ENCODE data around the gene IRAK1.

DNA sequence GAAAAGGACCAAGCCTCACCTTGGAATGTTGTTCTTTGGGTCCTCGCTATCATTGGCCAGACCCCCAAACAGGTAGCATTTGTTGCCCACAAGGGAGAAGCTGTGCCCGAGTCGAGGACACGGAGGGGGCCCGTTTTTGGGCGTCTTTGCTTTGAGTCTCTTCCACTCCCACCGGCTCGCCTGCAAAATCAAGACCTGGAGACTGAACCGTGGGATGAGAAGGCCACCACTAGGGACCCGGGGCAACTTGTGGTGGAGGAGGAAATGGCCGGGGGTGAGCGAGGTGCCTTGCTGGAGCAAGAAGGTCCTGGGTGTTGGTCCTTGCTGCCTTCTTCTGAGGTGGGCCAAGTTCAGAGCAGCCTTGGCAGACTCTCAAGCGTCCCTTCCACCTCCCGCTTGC lies 55.6 kb downstream of the IRAK1 start:
- TF ChIP-seq, protein P1, sequence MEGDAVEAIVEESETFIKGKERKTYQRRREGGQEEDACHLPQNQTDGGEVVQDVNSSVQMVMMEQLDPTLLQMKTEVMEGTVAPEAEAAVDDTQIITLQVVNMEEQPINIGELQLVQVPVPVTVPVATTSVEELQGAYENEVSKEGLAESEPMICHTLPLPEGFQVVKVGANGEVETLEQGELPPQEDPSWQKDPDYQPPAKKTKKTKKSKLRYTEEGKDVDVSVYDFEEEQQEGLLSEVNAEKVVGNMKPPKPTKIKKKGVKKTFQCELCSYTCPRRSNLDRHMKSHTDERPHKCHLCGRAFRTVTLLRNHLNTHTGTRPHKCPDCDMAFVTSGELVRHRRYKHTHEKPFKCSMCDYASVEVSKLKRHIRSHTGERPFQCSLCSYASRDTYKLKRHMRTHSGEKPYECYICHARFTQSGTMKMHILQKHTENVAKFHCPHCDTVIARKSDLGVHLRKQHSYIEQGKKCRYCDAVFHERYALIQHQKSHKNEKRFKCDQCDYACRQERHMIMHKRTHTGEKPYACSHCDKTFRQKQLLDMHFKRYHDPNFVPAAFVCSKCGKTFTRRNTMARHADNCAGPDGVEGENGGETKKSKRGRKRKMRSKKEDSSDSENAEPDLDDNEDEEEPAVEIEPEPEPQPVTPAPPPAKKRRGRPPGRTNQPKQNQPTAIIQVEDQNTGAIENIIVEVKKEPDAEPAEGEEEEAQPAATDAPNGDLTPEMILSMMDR (conservative IDR thresholded peaks at IDR 0.05 in 1 of 2, IDR thresholded peaks at IDR 0.05 in 1 of 2; ENCODE audit: extremely low read depth in 1 of 2, insufficient read depth in 1 of 2, low read depth in 1 of 2, low read length in 2 of 2), result no peak
- TF ChIP-seq EZH2 (IDR thresholded peaks at IDR 0.05; ENCODE audit: borderline replicate concordance, low read length), result no peak

Measured in mammary epithelial cell (primary cell).